Stimulated activated CD4-positive, alpha-beta T cell treated with anti-CD3 and anti-CD28 coated beads, Interleukin-1b, Interleukin-23, amount 100 ng/mL, for 24 hours (primary cell): ENCODE data around the gene SCUBE3.

Experiments
- DNase-seq, 4 experiments: peaks; one replicate each; pipeline ENCODE4 v3.0.0-alpha.2; 2020; ENCODE audit warnings: low read depth in 4 of 4, low spot score in 1 of 4

SCUBE3 gene

GRCh38 chr6:35209081-35209480 is 4.7 kb upstream of the SCUBE3 start:
- no peak for DNase-seq

DNA sequence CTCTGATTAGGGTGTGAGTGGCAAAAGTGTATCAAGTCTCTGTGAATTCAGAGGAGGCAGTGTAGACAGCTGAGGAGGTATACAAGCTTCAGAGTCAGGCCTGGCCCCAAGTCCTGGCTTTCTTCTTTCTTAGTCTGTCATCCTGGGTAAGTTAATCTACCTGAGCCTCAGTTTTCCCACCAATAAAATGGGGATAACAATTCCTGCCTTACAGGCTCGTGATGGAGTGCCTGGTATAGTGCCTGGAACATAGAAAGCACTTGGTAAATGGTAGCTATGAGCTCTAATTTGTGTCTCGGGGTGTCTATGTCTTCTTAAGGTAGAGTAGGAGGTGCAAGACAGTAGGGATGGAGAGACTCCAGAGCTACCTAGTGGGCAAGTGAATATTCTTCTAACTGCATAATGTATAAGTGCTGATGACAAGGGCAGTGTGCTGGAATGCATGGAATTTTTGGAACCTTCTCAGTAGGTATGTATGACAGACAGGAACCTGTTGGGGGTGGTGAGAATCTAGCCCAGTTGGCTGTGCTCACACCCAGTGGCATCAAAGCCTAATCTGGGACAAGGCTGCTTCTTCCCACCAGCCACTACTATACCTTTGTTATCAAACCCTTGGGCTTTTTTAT is 4.0 kb upstream of the SCUBE3 start:
- DNase-seq = no peak

GRCh38 chr6:35213298-35213791 is 411 bp upstream of the SCUBE3 start:
- DNase-seq = no peak

- DNase-seq = no peak
These were observed 1.3 kb downstream of the SCUBE3 start for GRCh38 chr6:35214869-35215664.

GRCh38 chr6:35215665-35216411 is 2.1 kb downstream of the SCUBE3 start:
- no peak for DNase-seq

GRCh38 chr6:35216412-35216732 is 2.6 kb downstream of the SCUBE3 start:
- DNase-seq = no peak

DNA sequence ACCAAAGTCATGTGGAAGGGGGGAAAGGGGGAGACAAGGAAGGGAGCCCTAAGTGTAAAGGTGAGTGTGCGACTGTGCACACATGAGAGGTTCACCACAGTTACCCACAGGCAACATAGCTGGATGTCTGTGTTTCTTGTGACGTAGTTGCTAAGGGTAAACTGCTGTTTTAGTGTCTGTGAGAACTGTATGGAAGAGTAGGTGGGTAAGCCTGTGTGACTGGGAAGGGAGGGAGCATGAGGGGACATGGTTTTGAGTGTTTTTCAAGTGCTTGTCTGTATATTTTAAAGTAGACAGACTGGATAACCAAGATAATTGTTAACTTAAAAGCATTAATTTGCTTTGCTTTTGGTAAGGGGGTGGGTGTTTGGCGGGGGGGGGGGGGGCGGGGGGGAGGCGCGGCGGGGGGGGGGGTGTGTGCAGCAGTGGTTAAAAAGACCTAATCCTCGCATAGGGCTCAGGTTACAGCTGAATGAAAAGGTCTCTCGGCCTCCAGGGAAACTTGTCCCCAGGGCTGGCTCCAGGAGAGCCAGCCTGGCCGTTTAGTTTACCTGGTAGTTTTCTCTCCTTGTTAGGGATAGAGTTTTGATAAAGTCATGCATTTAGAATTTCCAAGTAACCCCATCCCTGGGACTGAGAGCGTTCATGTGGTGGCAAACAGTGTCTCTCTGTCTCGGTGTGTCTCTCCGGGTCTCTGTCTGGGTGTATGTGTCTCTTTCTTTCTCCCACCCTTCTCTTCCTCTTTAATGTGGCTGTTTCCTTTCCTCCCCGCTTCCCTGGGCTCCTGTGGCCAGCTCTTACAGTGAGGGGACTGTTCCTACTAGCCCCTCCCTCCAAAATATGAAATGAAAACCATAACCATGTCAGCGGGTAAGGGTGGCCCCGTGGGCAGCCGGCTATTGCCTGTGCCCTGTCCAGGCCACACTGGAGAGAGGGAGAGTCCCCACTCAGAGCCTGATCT is 3.4 kb downstream of the SCUBE3 start:
- no peak for DNase-seq

- DNase-seq = no peak
These were observed 4.3 kb downstream of the SCUBE3 start for GRCh38 chr6:35218021-35218420.

- no peak for DNase-seq
These were observed 4.7 kb downstream of the SCUBE3 start for GRCh38 chr6:35218456-35218855.

DNA sequence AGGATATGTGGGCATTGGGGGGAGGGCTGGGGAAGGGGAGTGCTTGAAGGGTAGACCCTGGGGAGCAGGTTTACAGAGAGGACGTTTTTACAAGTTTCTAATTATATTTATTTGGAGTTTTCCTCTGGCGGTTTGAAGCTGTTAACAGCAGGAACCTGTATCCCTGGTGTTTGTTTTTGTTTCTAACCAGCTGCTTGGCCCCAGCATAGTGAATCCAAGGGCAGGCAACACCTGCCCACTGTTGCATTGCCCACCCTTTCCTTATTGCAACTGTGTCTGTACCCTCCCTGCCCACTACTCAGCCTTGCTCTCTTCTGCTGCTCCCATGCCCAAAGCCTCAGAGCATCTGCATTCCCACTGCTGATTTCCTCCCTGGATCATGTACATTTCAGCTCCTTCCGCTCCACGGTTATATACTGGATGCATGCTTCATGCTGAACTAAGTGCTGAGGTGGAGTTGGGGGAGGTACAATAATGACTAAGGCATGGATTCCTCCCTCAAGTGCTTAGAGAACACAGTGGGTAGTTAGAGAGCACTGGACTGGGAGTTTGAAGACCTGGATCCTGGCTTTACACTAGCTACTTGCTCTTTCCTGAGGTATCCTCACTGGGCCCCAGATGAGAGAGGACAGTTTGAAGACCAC is 6.0 kb downstream of the SCUBE3 start:
- DNase-seq = no peak

DNA sequence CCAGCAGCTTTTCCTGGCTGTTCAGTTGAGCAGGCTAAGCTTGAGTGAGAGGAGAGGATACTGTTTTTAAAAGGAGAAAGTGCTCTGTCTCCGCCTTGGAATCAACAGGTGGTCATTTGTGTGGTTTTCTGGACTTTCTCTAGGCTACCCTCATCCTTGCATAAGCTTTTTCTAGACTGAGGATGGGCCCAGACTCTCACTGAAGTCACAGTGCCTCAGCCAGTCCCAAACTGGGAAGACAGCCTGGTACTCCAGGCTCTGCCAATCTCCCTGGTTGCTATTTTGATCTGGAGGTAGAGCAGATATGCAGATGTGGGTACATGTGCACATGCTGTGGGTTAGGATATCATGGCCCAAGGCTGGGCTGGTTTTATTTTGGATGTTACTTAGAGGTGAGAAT is 7.0 kb downstream of the SCUBE3 start:
- DNase-seq = no peak

GRCh38 chr6:35223396-35223795 is 9.6 kb downstream of the SCUBE3 start:
- no peak for DNase-seq

- no peak for DNase-seq
These were observed 11.0 kb downstream of the SCUBE3 start for GRCh38 chr6:35224720-35225119.

DNA sequence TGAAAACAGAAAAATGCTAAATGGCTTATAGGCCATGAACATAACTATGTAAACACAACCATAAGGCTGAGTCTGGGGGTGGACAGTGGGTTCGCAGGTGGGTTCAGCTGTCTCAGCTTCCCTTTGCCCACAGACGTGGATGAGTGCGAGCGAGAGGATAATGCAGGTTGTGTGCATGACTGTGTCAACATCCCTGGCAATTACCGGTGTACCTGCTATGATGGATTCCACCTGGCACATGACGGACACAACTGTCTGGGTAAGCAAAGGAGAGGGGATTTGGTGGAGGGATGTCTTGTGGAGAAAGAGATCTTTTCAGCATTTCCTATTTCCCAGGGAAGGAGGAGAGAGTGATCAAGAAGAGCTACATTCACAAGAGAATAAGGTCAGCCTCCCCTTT is 14.7 kb downstream of the SCUBE3 start:
- DNase-seq = no peak

- DNase-seq = no peak
These were observed 15.5 kb downstream of the SCUBE3 start for GRCh38 chr6:35229304-35229703.

DNA sequence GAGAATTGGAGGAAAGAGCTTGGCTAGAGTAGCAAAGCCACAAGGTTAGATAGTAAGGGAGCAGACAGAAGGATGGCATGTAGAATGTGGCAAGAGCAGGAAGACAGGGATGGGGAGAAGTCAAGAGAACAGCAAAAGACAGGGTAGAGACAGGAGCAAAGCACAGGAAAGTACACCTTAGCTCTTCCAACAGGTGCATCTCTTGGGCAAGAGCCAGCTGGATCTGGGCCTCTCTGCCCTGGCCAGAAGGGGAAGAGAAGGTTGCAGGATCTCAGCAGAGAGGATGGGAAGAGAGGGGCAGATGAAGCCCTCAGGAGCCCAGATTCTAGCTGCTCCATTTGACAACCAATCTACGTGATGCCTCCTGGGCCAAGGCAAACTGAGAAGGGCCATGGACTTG is 16.7 kb downstream of the SCUBE3 start:
- DNase-seq = no peak

DNA sequence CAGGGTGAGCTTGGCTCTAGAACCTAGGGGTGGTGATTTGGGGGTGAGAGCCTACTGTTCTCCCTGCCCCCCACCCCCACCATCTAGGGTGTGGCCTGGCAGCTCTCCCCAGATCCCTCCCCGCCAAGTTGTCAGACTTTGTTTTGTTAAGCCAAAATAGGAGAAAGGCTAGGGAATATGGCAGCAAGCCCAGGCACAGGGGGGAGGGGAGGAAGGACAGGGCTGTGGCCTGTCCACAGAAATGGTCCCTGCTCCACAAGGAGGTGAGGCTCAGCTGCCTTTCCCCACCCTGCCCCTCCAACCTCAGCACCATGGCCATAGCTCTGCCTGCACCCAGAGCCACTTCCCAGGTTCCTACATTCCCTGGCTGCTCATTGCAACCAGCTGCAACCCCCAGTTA is 17.2 kb downstream of the SCUBE3 start:
- DNase-seq = no peak

GRCh38 chr6:35231563-35231962 is 17.8 kb downstream of the SCUBE3 start:
- no peak for DNase-seq

DNA sequence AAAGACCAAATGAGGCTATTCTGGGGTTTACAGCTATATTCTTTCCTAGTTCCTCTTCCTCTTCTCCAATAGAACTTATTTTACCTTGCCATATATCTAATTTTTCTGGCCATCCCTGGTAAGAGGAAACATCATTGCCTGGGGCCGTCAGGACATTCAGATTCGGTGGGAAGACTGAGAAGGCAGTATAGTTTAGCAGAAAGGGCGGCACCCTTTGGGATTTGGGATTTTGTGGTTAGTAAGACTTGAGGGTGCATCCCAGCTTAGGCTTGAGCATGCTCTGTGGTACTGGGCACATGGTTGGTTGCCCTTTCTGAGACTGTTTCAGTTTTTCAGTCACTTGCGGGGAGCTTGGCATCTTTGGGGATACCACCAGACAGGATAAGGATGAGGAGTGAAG is 21.1 kb downstream of the SCUBE3 start:
- no peak for DNase-seq

DNA sequence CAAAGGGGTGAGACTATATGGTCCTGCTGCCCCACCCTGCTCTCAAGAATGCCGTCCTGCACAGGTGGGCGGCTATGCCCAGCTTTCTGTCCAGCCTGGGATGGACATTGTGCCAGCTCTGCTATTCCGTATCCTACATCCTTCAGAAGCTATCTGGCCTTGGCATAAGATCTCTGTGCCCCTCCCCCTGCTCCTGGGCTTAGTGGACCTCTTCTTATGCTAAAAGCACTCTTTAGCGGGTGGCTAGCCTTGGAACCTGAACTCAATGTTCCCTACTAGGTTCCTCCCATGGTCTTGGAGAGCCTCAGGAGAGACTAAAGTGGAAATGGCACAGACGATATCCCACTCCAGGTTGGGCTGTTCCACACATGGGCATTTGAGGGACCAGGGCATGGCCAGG is 22.5 kb downstream of the SCUBE3 start:
- DNase-seq = no peak

DNA sequence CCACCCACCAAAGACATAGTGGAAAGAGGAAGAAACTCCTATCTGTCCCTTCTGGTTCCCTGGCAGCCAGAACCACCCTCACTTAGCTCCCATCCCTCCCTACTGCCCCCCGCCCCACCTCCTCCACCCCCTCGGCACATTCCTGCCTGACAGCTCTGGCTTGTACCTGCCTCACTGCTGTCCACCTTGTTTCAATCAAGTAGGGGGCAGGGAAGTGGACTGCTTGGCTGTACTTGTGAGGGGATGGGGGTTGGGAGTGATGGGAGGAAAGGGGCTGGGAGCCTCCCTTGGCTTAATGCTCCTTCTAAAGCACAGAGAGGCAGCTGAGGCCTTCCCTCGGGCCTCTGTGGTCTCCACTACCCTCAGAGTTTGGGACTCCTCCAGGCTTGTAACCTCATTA is 23.7 kb downstream of the SCUBE3 start:
- no peak for DNase-seq
